Tibial nerve (tissue), 4 donors: ENCODE data around the gene LRRC49.

ENCODE experiments used
- CTCF ChIP-seq, 5 experiments: fragments of 200-600 bp in 3 of 5; fragments of 450-650 bp in 2 of 5; sonication (generic) in 3 of 5; IDR thresholded peaks; one replicate each; pipeline ENCODE4 v1.5.1; 2016 to 2019; ENCODE audit warnings: antibody characterized with exemption in 5 of 5, mild to moderate bottlenecking in 3 of 5, moderate library complexity in 2 of 5
- EP300 ChIP-seq, 2 donors: sonication (generic); formaldehyde crosslinking; IDR thresholded peaks; one replicate each; pipeline ENCODE4 v1.6.1; 2017; ENCODE audit warnings: antibody characterized with exemption in 2 of 2, mild to moderate bottlenecking in 1 of 2
- POLR2A ChIP-seq, 2 donors: fragments of 450-650 bp; IDR thresholded peaks; one replicate each; pipeline ENCODE4 v1.6.1; 2017; ENCODE audit warnings: antibody characterized with exemption in 2 of 2, mild to moderate bottlenecking in 2 of 2, moderate library complexity in 2 of 2

- no peak for TF ChIP-seq CTCF (IDR thresholded peaks at IDR 0.05)
- TF ChIP-seq POLR2A (IDR thresholded peaks at IDR 0.05): no peak
- no peak for TF ChIP-seq EP300 (IDR thresholded peaks at IDR 0.05)
Observed at GRCh38 chr15:70859998-70860397, 32.6 kb upstream of the LRRC49 start.
